Nephron (organoid): ENCODE measurements around the gene SPATS2L.

Experiments
- H3K27ac Mint-ChIP-seq, 3 experiments: 2 replicates each; pipeline ENCODE4 v1.8.0; 2020; ENCODE audit warnings: mixed read lengths in 3 of 3, mild to moderate bottlenecking in 2 of 3, moderate library complexity in 1 of 3
- H3K27me3 Mint-ChIP-seq: 2 replicates; pipeline ENCODE4 v1.8.0; 2021; ENCODE audit warnings: low read depth, mild to moderate bottlenecking, moderate library complexity, mixed read lengths
- H3K36me3 Mint-ChIP-seq: 2 replicates; pipeline ENCODE4 v1.8.0; 2020; ENCODE audit warnings: low read depth, mixed read lengths
- H3K4me1 Mint-ChIP-seq: 2 replicates; pipeline ENCODE4 v1.8.0; 2020; ENCODE audit warnings: mixed read lengths
- H3K4me3 Mint-ChIP-seq, 3 experiments: 2 replicates each; pipeline ENCODE4 v1.8.0; 2020; ENCODE audit warnings: mild to moderate bottlenecking in 3 of 3, mixed read lengths in 3 of 3, moderate library complexity in 2 of 3
- H3K9me3 Mint-ChIP-seq: 2 replicates; pipeline ENCODE4 v1.8.0; 2020; ENCODE audit warnings: mixed read lengths
- TF ChIP-seq, protein P1 (sequence below), 3 experiments: fragments of 200-600 bp; sonication (generic); IDR thresholded peaks; one replicate each; pipeline ENCODE4 v1.5.0; 2021; ENCODE audit warnings: antibody characterized with exemption in 3 of 3; ENCODE audit not compliant: unreplicated experiment in 3 of 3

Gene SPATS2L

DNA sequence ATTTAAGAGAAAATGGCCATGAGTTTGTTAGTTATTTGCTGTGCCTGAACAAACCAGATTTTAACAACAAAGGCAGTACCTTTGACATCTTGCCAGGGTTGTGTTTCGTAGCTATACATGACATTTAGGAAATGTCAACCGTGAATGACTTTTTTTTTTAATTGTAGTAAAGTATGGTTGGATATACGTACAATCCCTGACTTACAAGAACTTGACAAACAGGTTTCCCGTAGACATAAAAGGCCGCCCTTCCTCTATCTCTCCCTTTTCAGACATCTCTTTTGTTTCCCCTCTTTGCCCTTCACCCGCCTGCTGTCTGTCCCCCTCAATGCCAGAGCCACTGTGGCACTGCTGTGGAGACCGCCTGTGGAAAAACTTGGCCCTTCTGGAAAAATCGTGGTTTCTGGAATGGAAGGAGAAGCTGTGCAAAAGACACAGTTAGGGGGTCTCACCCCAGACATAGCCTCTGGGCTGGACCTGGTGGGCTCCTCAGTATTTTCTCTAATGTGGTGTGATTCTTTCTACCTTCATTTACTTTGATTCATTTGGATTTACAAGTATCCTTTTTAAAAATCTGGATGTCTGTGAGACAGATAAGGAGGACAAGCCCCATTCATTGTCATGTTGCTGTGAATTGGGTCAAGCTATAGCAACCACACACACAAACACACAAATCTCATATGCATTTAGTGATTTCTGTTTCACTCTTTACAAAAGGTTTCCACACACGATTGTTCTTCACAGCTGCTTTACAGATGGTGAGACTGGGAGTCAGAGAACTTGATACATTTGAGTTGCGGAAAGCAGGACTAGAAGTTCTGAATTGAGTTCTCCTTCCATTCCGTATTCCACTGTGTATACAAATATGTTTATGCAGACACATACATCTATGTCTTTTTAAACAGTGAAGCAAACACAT lies 48.6 kb downstream of the SPATS2L start:
- Mint-ChIP-seq H3K4me1 (peaks cover 82% of the 10 kb centered on the region), H3K36me3 (peaks cover 2% of the 10 kb centered on the region), H3K4me3 (peak overlapping the region in 1 of 3 experiments; percentile 3), H3K27ac (peak overlapping the region; percentile 88 to 92 (median 90)), H3K27me3 (no peaks in the 10 kb centered on the region), H3K9me3 (no peaks in the 10 kb centered on the region)
- TF ChIP-seq, protein P1, sequence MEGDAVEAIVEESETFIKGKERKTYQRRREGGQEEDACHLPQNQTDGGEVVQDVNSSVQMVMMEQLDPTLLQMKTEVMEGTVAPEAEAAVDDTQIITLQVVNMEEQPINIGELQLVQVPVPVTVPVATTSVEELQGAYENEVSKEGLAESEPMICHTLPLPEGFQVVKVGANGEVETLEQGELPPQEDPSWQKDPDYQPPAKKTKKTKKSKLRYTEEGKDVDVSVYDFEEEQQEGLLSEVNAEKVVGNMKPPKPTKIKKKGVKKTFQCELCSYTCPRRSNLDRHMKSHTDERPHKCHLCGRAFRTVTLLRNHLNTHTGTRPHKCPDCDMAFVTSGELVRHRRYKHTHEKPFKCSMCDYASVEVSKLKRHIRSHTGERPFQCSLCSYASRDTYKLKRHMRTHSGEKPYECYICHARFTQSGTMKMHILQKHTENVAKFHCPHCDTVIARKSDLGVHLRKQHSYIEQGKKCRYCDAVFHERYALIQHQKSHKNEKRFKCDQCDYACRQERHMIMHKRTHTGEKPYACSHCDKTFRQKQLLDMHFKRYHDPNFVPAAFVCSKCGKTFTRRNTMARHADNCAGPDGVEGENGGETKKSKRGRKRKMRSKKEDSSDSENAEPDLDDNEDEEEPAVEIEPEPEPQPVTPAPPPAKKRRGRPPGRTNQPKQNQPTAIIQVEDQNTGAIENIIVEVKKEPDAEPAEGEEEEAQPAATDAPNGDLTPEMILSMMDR (IDR thresholded peaks at IDR 0.05; ENCODE audit: unreplicated experiment in 3 of 3) = no peak

DNA sequence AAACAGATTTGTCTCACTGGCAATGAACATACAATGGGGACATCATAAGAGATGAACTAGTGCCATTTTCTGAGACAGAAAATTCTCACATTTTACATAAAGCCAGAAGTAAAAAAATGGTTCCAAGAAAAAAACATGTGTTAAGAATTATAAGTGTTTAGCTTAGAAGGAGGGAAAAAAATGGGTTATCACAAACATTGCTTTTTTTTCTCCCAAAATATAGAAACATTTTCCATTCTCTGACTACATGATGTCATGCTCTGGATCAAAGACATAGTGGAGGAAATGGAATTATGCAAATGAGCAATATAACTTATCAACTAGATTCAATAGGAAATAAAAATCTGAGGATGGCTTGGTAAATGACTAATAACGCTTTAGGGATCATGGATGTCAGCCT lies 49.8 kb downstream of the SPATS2L start:
- Mint-ChIP-seq H3K9me3 (no peaks in the 10 kb centered on the region), H3K4me3 (no peak overlapping the region), H3K36me3 (no peaks in the 10 kb centered on the region), H3K27ac (peak overlapping the region; percentile 77 to 86 (median 81)), H3K27me3 (no peaks in the 10 kb centered on the region), H3K4me1 (peaks cover 84% of the 10 kb centered on the region)
- TF ChIP-seq, protein P1 (IDR thresholded peaks at IDR 0.05; ENCODE audit: unreplicated experiment in 3 of 3) = no peak

DNA sequence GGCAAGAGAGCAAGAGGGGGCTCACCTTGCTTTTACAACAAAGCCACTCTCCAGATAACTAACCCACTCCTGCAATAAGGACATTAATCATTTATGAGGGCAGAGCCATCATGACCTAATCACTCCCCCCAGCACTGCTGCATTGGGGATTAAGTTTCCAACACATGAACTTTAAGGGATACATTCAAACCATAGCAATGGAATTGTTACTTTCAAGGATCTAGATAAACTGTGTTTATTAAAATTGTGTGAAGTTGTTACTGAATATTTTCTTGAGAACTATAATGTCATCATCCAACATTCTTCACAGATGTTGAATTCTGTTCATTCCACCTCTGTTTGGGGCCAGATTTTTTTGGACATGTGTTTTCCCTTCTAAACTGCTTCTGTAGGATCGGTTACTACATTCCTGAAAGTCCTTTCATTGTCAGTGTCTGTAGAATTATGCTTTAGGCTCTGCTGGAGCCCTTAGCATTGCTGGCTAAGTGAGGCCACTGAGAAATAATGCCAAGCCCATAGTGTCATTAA lies 50.4 kb downstream of the SPATS2L start:
- TF ChIP-seq, protein P1 (IDR thresholded peaks at IDR 0.05; ENCODE audit: unreplicated experiment in 3 of 3) = no peak
- Mint-ChIP-seq H3K4me1 (peaks cover 82% of the 10 kb centered on the region), H3K4me3 (no peak overlapping the region)

DNA sequence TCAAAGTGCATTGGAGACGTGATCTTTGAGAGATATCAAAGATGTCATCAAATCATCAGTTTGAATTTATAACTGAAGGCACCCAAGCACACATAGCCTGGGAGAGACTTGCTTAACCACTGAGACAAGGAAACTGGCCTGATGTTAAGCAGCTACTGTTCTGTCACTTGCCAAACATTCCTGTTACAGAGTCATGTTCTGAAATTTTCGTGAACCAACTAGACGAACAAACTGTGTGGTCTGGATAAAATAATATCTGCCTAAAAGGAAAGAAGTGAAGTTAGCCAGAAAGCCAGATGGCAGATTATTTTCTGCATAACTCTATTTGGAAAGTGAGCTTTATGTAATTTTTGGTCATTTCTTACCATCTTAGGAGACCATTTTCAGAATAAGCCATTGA lies 51.4 kb downstream of the SPATS2L start:
- Mint-ChIP-seq H3K4me3 (no peak overlapping the region), H3K36me3 (no peaks in the 10 kb centered on the region), H3K4me1 (peaks cover 72% of the 10 kb centered on the region), H3K9me3 (no peaks in the 10 kb centered on the region), H3K27me3 (no peaks in the 10 kb centered on the region), H3K27ac (peak overlapping the region; percentile 60 to 86 (median 77))
- TF ChIP-seq, protein P1 (IDR thresholded peaks at IDR 0.05; ENCODE audit: unreplicated experiment in 3 of 3) = no peak

More for the DNA sequence above, 50.4 kb downstream of the SPATS2L start:
- no peaks in the 10 kb centered on the region for H3K27me3 Mint-ChIP-seq
- no peaks in the 10 kb centered on the region for H3K36me3 Mint-ChIP-seq
- no peaks in the 10 kb centered on the region for H3K9me3 Mint-ChIP-seq
- peak overlapping the region; percentile 77 to 86 (median 81) for H3K27ac Mint-ChIP-seq

- peaks cover 73% of the 10 kb centered on the region for H3K4me1 Mint-ChIP-seq
- no peaks in the 10 kb centered on the region for H3K27me3 Mint-ChIP-seq
- H3K9me3 Mint-ChIP-seq = no peaks in the 10 kb centered on the region
- peak overlapping the region; percentile 2 to 43 (median 8) for H3K27ac Mint-ChIP-seq
- no peaks in the 10 kb centered on the region for H3K36me3 Mint-ChIP-seq
- no peak overlapping the region for H3K4me3 Mint-ChIP-seq
- TF ChIP-seq, protein P1 (IDR thresholded peaks at IDR 0.05; ENCODE audit: unreplicated experiment in 3 of 3) = no peak
Observed at GRCh38 chr2:200359552-200359951, 53.1 kb downstream of the SPATS2L start.
